Measurements from ENCODE around the gene MAP3K12. TPM values are rescaled to one million over a fixed set of nuclear protein-coding genes. Genes with fewer than 3 reads are reported as not detected.
"Not testable (repeated sequence)": the region's sequence is repeated elsewhere in the genome, so short reads cannot be mapped to it uniquely, and the experiment has no call there.

Gene MAP3K12
- total RNA-seq, 1 experiment from 2014 or later = 7.6 TPM

DNA sequence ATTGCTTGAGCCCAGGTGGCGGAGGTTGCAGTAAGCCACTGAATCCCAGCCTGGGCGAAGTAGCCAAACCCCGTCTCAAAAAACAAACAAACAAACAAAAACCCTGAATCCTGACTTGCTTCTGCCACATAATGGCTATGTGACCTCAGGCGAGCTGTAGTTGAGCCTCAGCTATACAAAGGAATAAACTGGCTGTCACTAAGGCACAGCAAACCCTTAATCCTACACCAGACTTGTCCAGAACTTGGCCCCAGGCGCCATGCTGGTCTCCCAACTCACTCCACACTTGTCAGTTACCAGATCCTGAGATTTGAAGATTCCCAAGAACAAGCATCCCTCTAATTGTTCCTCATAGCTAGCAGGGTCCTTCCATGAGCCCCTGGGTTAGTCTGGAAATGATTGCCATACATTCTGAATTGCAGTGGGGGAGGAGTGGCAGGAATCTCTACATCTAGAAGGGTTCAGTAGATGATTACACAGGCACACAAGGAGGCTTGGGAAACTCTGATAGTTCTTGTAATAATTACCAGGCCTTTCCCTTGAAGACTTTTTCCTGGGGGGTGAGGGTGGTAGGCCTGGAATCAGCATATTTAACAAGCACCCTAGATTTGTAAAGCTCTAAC, 9.9 kb downstream of the MAP3K12 start:
- DNase-seq = no peak
- Histone ChIP-seq H3K4me1 (0 out of 2 replicates have a peak, but pooled peaks cover 4% of the 10 kb centered on the region), H3K27ac (no peak overlapping the region), H3K4me3 (no peak overlapping the region), H3K27me3 (no peaks in the 10 kb centered on the region), H3K36me3 (peaks cover 3% of the 10 kb centered on the region; the same call in 1 of the 2 replicates), H3K9me3 (replicated peaks) (no peaks in the 10 kb centered on the region)

DNA sequence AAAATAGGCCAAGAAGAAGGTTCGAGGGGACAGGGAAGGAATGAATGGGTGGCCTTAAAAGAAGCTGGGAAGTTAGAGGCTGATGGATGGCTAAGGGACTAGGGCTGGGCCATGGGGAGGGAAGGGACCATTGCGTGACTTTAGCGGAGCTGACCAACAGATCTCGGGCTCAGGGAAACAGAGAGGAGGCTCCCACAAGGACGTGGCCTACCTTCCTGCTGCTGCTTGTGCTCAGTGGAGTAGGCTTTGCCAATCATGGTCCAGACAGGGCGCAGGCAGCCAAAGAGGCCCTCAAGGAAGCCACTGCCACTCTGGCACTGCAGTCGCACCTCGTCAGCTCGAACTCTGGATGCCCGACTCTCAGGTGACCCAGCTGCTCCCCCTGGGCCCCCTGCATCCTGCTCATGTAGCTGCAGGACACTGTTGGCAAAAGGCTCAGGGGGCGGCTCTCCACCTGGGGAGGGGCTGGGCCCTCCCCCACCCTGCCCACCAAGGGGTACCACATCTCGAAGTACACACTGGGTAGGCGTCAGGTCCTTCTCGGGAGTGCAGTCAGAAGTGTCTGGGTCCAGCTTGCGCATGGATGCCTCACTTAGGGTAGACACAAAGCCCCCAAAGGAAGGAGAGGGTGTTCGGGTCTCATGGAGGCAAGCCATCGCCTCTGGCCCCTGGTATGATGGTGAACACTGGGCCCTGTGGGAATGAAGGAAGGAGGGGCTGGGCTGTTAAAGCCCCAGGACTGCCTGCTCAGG, 12.3 kb downstream of the MAP3K12 start:
- Histone ChIP-seq H3K27ac (no peak overlapping the region), H3K36me3 (peaks cover 22% of the 10 kb centered on the region), H3K9me3 (replicated peaks) (no peaks in the 10 kb centered on the region), H3K4me1 (no peaks in the 10 kb centered on the region), H3K27me3 (no peaks in the 10 kb centered on the region), H3K4me3 (no peak overlapping the region)
- DNase-seq = no peak

DNA sequence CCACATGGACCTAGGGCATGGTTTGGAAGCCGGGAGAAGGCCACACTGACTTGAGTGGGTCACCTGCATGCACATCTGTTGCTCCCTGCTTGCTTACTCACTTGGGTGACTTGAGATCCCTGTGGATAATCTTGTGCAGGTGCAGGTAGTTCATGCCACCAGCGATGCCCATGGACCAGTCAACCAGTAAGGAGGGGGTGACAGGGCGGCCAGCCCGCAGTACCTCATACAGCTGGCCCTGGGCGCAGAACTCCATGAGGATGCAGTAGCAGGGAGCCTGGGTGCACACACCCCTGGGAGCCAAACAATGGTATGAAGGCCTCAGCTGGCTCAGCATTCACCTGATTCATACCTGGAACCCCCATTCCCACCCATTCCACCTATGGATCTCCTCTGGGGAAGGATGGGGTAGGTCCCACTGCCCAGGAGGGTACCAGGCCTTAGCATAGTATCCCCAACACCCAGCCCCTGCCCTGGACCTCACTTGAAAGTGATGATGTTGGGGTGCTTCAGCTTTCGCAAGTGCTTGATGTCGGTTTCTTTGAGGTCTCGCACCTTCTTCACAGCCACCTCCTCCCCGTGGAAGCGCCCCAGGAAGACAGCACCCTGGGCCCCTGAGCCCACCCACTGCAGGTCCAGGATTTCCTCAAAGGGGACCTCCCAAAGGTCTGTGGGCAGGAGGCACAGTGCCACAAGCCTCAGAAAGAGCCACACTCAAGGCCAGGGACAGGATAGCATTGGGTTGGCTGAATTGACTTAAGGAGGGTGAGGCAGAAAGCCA, 13.1 kb downstream of the MAP3K12 start:
- no peak for DNase-seq
- Histone ChIP-seq H3K9me3 (replicated peaks) (no peaks in the 10 kb centered on the region), H3K27ac (no peak overlapping the region), H3K4me1 (no peaks in the 10 kb centered on the region), H3K36me3 (peaks cover 29% of the 10 kb centered on the region), H3K27me3 (no peaks in the 10 kb centered on the region), H3K4me3 (no peak overlapping the region)

DNA sequence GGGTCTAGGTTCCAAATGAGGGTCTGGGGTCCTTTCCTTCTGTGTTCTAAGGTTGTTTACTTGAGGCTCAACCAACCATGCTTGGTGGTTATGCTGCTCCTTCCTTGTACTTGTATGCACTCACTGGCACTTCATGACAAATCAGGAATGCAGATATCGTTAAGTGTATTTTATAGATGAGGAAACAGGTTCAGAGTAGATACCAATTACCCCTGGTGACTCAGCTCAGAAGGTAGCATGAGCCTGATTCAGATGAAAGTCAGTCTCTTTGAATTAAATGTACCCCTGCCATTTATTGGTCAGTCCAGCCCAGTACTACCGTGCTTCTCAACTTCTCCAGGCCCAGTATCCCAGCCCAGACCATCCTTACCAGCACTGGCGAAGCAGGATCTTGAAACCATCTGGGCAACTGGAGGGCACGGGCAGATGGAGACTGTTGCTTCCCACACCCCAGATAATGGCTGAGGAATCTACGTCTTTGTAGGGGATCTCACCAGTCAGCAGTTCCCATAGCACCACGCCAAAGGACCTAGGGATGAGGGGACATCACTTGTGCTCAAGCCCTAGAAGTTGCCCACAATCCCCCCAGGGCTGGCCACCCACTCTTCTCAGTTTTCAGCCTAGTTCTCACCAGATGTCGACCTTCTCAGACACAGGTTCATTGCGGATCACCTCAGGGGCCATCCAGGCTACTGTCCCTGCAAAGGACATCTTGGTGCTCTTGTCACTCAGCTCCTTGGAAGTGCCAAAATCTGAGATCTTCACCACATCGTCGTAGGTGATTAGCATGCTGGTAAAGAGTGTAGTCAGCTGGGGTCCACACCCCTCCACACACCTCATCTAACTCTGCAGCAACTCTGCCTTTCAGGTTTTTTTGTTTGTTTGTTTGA, 14.3 kb downstream of the MAP3K12 start:
- Histone ChIP-seq H3K4me1 (no peaks in the 10 kb centered on the region), H3K4me3 (no peak overlapping the region), H3K36me3 (peaks cover 40% of the 10 kb centered on the region), H3K27ac (no peak overlapping the region), H3K9me3 (replicated peaks) (no peaks in the 10 kb centered on the region), H3K27me3 (no peaks in the 10 kb centered on the region)
- no peak for DNase-seq

DNA sequence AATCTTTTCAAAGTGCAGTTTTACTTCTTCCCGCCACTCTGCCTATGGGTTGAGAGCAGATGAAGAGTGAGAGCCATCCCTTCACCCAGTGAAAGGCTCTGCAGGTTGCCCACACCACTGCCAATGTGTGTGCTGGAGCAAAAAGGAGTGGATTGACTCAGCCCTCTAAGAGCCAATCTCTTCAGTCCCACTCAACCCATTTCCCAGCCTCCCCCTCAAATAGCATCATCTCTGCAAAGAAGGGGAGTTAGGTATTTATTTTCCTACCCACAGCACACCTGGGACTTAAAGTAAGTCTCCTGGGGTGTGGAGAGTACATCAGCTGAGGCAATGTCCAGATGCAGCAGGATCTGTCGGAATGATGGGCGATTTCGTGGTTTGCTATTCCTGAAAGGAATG, 15.3 kb downstream of the MAP3K12 start:
- peaks cover 48% of the 10 kb centered on the region for H3K36me3 ChIP-seq
- no peaks in the 10 kb centered on the region for H3K4me1 ChIP-seq
- DNase-seq = no peak

DNA sequence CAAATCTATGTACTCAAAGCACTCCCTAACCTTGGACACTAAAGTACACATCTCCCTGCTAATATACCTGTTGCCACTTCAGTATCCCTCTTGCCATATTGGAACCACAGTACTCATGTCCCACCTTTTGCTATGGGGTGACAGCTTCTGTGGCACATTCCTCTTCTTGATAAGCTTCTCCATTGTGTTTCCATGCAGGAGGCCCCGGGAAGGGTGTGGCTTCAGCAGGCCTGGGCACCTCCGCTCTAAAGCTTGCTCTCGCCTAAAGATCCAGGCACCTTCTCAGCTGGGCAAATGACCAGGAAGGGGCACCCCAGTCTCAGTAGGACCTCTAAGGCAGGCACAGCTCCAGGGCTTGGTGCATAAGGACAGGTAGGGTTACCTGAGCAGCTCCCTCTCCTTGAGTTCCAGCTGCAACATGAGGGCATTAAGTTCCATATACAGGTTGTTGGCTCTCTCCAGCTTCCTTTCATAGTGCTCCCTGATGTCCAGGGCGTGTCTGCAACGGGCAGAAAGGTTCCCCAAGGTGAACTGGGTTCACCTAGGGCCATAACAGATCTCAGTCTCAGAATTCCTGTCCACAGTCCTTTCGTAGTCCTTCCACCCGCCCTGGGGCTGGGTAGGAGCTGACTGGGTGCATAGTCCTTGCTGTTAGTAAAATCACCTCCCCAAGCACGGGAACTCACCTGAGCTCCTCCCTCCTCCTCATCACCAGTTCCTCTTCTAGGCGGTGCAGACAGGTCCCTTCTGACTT, 15.9 kb downstream of the MAP3K12 start:
- H3K27me3 ChIP-seq = no peaks in the 10 kb centered on the region
- peak in 1 of 2 experiments; percentile 29 for DNase-seq
- H3K4me1 ChIP-seq = no peaks in the 10 kb centered on the region
- H3K4me3 ChIP-seq = no peak overlapping the region
- H3K27ac ChIP-seq = no peak overlapping the region
- H3K9me3 ChIP-seq (replicated peaks) = no peaks in the 10 kb centered on the region
- peaks cover 53% of the 10 kb centered on the region for H3K36me3 ChIP-seq

More for the DNA sequence above, 15.3 kb downstream of the MAP3K12 start:
- H3K27me3 ChIP-seq = no peaks in the 10 kb centered on the region
- no peak overlapping the region for H3K27ac ChIP-seq
- no peak overlapping the region for H3K4me3 ChIP-seq
- H3K9me3 ChIP-seq (replicated peaks) = no peaks in the 10 kb centered on the region

DNA sequence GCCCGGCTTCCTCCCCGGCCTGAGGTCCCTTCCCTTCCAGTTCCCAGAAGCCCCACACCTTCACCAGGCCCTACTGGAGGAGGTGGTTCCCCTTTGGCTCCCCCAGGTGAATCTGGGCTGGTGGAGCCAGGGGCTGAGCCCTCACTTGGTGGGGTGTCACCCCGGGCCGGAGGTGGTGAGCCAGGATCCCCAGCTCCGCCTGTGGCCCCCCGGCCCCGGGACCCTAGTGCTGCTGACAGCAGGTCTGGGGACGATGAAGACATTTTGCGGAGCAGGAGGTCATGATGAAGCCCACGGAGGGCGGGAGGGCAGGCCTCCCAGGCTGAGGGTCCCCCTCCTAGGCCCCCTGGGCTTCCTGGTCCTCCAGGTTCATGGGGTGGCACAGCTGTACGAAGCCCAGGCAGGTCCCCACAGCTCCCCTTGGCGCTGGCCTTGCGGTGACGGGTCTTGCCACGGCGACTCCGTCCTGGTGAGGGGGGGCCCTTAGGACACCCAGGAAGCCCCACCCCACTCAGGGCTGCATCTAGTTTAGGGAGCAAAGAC, 16.6 kb downstream of the MAP3K12 start:
- H3K27ac ChIP-seq = no peak overlapping the region
- H3K36me3 ChIP-seq = peaks cover 60% of the 10 kb centered on the region
- no peaks in the 10 kb centered on the region for H3K27me3 ChIP-seq
- H3K4me1 ChIP-seq = no peaks in the 10 kb centered on the region
- no peak overlapping the region for H3K4me3 ChIP-seq
- H3K9me3 ChIP-seq (replicated peaks) = no peaks in the 10 kb centered on the region
- no peak for DNase-seq

DNA sequence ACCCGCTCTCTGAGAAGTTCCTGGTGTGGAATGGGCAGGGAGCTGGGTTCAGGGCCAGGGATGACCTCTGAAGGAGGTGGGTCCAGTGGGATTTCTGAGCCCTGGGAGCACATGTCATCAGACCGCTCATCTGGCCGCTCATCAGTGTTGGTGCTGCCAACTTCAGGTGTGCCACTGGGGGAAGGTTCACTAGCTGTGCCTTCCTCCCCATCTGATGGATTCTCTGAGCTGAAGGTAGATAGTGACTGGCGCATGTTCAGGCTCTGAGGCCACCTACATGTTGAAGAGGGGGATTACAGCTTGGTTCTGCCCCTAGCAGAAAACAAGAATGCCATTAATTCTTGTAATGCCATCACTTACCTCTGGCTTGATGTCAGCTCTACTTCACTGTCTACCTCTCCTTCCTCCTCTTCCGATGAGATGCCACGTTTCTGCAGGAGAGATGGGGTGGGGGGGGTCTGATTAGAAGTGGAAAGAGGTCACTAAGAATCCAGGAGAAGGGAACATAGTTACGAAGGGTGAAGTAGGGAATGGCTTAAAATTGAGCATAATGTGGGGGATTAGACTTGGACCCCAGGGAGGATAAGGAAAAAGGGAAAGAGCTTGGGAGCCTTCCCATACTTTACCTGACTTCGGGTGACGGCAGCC, 17.2 kb downstream of the MAP3K12 start:
- Histone ChIP-seq H3K27me3 (no peaks in the 10 kb centered on the region), H3K4me3 (no peak overlapping the region), H3K27ac (no peak overlapping the region; the same call in 1 of the 2 replicates), H3K4me1 (no peaks in the 10 kb centered on the region), H3K9me3 (replicated peaks) (no peaks in the 10 kb centered on the region), H3K36me3 (peaks cover 67% of the 10 kb centered on the region)
- no peak for DNase-seq

DNA sequence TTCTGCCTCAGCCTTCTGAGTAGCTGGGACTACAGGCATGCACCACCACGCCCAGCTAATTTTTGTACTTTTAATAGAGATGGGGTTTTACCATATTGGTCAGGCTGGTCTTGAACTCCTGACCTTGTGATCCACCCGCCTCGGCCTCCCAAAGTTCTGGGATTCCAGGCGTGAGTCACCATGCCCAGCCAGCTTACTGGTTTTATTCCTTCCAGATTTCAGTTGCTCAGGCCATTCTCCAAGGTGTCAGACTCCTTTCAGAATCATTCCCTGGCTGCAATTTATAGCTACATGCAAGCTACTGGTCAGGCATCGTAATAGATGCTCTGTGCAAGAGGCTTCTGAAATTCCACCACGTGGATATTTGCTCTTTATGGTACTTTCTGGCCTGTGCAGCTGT, 17.8 kb downstream of the MAP3K12 start:
- not testable (repeated sequence) for DNase-seq; H3K4me3 ChIP-seq; H3K27me3 ChIP-seq; H3K4me1 ChIP-seq; H3K9me3 ChIP-seq (replicated peaks); H3K27ac ChIP-seq
- H3K36me3 ChIP-seq = peaks cover 73% of the 10 kb centered on the region

DNA sequence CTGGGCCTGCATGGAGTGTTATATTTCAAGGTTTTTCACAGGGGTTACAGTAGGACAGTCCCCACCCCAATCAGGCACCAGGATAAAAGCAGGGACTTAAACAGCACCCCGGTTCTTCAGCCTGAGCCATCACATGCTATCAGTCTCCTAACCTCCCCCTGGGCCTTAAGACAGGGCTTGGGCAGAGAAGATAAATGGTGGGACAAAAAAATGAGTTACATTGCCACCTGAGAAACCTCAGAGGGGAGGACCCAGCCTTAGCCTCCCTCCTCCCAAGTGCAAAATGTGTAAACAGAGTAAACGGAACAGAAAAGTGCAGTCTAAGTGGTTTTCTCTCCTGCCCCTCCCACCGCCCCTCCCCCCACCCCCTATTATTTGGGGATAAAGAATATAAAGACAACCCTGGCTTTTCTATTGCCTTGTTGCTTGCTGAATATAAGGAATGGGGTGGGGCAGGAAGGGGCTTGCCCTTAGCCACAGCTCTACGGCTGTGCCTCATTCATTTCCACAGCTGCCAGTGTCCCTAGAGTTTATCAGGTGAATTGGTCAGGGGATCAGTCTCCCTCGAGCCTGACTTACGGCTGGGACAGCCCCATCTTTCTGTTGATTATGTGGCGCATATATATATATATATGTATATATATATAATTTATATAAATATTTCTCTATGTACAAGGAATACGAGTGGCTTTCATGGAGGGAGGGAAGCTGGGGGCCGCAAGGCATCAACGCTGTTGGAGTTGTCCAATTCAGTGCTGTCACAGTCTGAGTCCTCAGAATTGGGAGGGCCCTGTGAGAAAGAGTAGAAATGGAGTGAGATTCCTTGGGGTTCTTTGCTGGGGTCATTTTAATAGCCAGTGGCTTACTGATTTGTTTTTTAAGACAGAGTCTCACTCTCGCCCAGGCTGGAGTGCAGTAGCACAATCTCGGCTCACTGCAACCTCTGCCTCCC, 18.5 kb downstream of the MAP3K12 start:
- Histone ChIP-seq H3K27me3 (no peaks in the 10 kb centered on the region), H3K36me3 (peaks cover 80% of the 10 kb centered on the region), H3K4me1 (no peaks in the 10 kb centered on the region), H3K9me3 (replicated peaks) (no peaks in the 10 kb centered on the region), H3K4me3 (no peak overlapping the region), H3K27ac (no peak overlapping the region)
- DNase-seq = no peak

DNA sequence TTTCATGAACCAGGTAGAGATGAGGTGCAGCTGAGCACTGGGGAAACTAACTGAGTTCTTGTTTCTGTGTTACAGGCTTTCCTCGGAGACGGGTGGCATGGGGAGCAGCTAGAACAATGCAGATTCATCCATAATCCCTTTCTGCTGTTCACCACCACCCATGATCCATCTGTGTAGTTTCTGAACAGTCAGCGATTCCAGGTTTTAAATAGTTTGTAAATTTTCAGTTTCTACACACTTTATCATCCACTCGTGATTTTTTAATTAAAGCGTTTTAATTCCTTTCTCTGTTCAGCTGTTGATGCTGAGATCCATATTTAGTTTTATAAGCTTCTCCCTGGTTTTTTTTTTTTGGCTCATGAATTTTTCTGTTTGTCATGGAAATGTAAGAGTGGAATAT, 19.9 kb downstream of the MAP3K12 start:
- Histone ChIP-seq H3K36me3 (peaks cover 91% of the 10 kb centered on the region), H3K9me3 (replicated peaks) (no peaks in the 10 kb centered on the region), H3K27me3 (no peaks in the 10 kb centered on the region), H3K4me3 (no peak overlapping the region), H3K4me1 (no peaks in the 10 kb centered on the region), H3K27ac (no peak overlapping the region)
- no peak for DNase-seq

DNA sequence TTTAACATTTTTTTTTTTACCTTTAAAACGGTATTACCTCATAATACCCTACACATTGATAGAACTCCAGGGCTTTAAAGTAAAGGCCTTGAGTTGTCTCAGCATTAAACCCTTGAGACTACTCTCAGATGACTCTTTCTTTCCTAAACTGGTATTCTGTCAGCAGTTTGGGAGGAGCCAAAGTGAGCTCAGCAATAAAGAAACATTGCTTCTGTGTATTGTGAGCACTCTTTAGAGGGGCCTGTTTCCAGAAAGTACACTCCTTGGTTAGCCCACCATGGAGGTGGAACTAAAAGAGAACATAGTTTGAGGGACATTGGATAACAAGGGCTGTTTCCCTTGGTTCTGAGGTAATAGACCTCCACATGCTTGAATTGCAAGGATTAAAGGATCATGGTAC, 20.4 kb downstream of the MAP3K12 start:
- H3K27ac ChIP-seq = no peak overlapping the region
- H3K4me3 ChIP-seq = no peak overlapping the region
- no peak for DNase-seq
- H3K9me3 ChIP-seq (replicated peaks) = no peaks in the 10 kb centered on the region
- H3K4me1 ChIP-seq = no peaks in the 10 kb centered on the region
- H3K36me3 ChIP-seq = peaks cover 92% of the 10 kb centered on the region
- H3K27me3 ChIP-seq = no peaks in the 10 kb centered on the region

All from SJCRH30 (cell line).